BE2C (cell line): ENCODE measurements around the gene STAB2.

Experiments
- DNase-seq: peaks from one replicate; pipeline ENCODE4 v3.0.0-alpha.2; 2020
- H3K27me3 ChIP-seq: fragments of 250-450 bp; sonication (Bioruptor Pico); 2 replicates; pipeline ENCODE4 v1.5.1; 2020; ENCODE audit warnings: mild to moderate bottlenecking
- H3K36me3 ChIP-seq: fragments of 250-450 bp; sonication (Bioruptor Pico); 2 replicates; pipeline ENCODE4 v1.5.1; 2020; ENCODE audit warnings: mild to moderate bottlenecking
- H3K4me1 ChIP-seq: fragments of 250-450 bp; sonication (Bioruptor Pico); 2 replicates; pipeline ENCODE4 v1.5.1; 2020
- H3K4me3 ChIP-seq: 2 replicates; pipeline ENCODE4 v1.5.1; 2011; ENCODE audit warnings: low read depth, low read length
- H3K9me3 ChIP-seq: fragments of 250-450 bp; sonication (Bioruptor Pico); 2 replicates; pipeline ENCODE4 v1.5.1; 2020
- CTCF ChIP-seq: IDR thresholded peaks from 2 replicates; pipeline ENCODE4 v1.5.1; 2012; ENCODE audit warnings: mild to moderate bottlenecking, low read depth, low read length

The STAB2 gene

GRCh38 chr12:103802586-103802886, 215.5 kb downstream of the STAB2 start:
- no peaks in the 10 kb centered on the region for H3K9me3 ChIP-seq
- no peaks in the 10 kb centered on the region for H3K36me3 ChIP-seq
- DNase-seq = no peak
- H3K27me3 ChIP-seq = no peaks in the 10 kb centered on the region
- TF ChIP-seq CTCF = no peak
- peaks cover 6% of the 10 kb centered on the region for H3K4me1 ChIP-seq
- no peak overlapping the region for H3K4me3 ChIP-seq

GRCh38 chr12:103803847-103804246, 216.8 kb downstream of the STAB2 start:
- no peak for DNase-seq
- no peak overlapping the region for H3K4me3 ChIP-seq
- H3K9me3 ChIP-seq = no peaks in the 10 kb centered on the region
- no peaks in the 10 kb centered on the region for H3K36me3 ChIP-seq
- no peaks in the 10 kb centered on the region for H3K27me3 ChIP-seq
- no peak for TF ChIP-seq CTCF
- H3K4me1 ChIP-seq = peaks cover 6% of the 10 kb centered on the region

- Histone ChIP-seq H3K27me3 (no peaks in the 10 kb centered on the region), H3K36me3 (no peaks in the 10 kb centered on the region), H3K4me3 (no peak overlapping the region), H3K4me1 (peaks cover 2% of the 10 kb centered on the region), H3K9me3 (no peaks in the 10 kb centered on the region)
- no peak for DNase-seq
- TF ChIP-seq CTCF = no peak
Measured at GRCh38 chr12:103805655-103806360, 218.7 kb downstream of the STAB2 start.

- Histone ChIP-seq H3K4me3 (no peak overlapping the region), H3K9me3 (no peaks in the 10 kb centered on the region), H3K4me1 (no peaks in the 10 kb centered on the region; the same call in 1 of the 2 replicates), H3K27me3 (no peaks in the 10 kb centered on the region), H3K36me3 (no peaks in the 10 kb centered on the region)
- TF ChIP-seq CTCF = no peak
- no peak for DNase-seq
Measured at GRCh38 chr12:103806803-103807202, 219.7 kb downstream of the STAB2 start.

GRCh38 chr12:103807561-103808238, 220.6 kb downstream of the STAB2 start:
- H3K4me1 ChIP-seq = no peaks in the 10 kb centered on the region; the same call in 1 of the 2 replicates
- no peak for DNase-seq
- no peak for TF ChIP-seq CTCF

GRCh38 chr12:103808239-103808880, 221.3 kb downstream of the STAB2 start:
- H3K27me3 ChIP-seq = no peaks in the 10 kb centered on the region
- no peak overlapping the region for H3K4me3 ChIP-seq
- no peaks in the 10 kb centered on the region for H3K36me3 ChIP-seq
- no peak for DNase-seq
- H3K9me3 ChIP-seq = no peaks in the 10 kb centered on the region
- H3K4me1 ChIP-seq = no peaks in the 10 kb centered on the region; the same call in 1 of the 2 replicates
- no peak for TF ChIP-seq CTCF

More at GRCh38 chr12:103807561-103808238, 220.6 kb downstream of the STAB2 start:
- H3K27me3 ChIP-seq = no peaks in the 10 kb centered on the region
- H3K4me3 ChIP-seq = no peak overlapping the region
- H3K9me3 ChIP-seq = no peaks in the 10 kb centered on the region
- no peaks in the 10 kb centered on the region for H3K36me3 ChIP-seq
